Hypothalamus (tissue), 51 donors: ENCODE measurements around the gene CEP152.
"Not testable (repeated sequence)": the region's sequence is repeated elsewhere in the genome, so short reads cannot be mapped to it uniquely, and the experiment has no call there.

Source experiments
- DNase-seq, 51 donors: peaks; one replicate each; lab custom pipeline; 2025; lab: John Stamatoyannopoulos, UW

Gene CEP152

GRCh38 chr15:48814286-48814685, 3.4 kb upstream of the CEP152 start:
- no peak for DNase-seq

GRCh38 chr15:48811325-48811958, 573 bp upstream of the CEP152 start:
- DNase-seq, result no peak

GRCh38 chr15:48806151-48806550, 4.7 kb downstream of the CEP152 start:
- DNase-seq, result no peak

GRCh38 chr15:48805591-48805990, 5.3 kb downstream of the CEP152 start:
- DNase-seq, result no peak

- no peak for DNase-seq
Measured at GRCh38 chr15:48803877-48804276, 7.0 kb downstream of the CEP152 start.

- DNase-seq, result no peak
Measured at GRCh38 chr15:48802867-48803266, 8.0 kb downstream of the CEP152 start.

GRCh38 chr15:48802257-48802656, 8.6 kb downstream of the CEP152 start:
- DNase-seq, result no peak

GRCh38 chr15:48800811-48801455, 9.9 kb downstream of the CEP152 start:
- DNase-seq, result peak in 1 of 51 donors; percentile 29

- no peak for DNase-seq
Measured at GRCh38 chr15:48800245-48800644, 10.6 kb downstream of the CEP152 start.

GRCh38 chr15:48798319-48798718, 12.6 kb downstream of the CEP152 start:
- no peak for DNase-seq

GRCh38 chr15:48796930-48797329, 13.9 kb downstream of the CEP152 start:
- DNase-seq, result no peak

- no peak for DNase-seq
Measured at GRCh38 chr15:48796521-48796920, 14.3 kb downstream of the CEP152 start.

GRCh38 chr15:48795901-48796300, 15.0 kb downstream of the CEP152 start:
- DNase-seq, result no peak

- DNase-seq, result peak in 1 of 51 donors; percentile 4
Measured at GRCh38 chr15:48794697-48795134, 16.2 kb downstream of the CEP152 start.

- no peak for DNase-seq
Measured at GRCh38 chr15:48792408-48792807, 18.5 kb downstream of the CEP152 start.

- DNase-seq, result not testable (repeated sequence)
Measured at GRCh38 chr15:48790466-48791115, 20.3 kb downstream of the CEP152 start.

- DNase-seq, result no peak
Measured at GRCh38 chr15:48785712-48786111, 25.2 kb downstream of the CEP152 start.

GRCh38 chr15:48785195-48785594, 25.7 kb downstream of the CEP152 start:
- DNase-seq, result no peak

- DNase-seq, result no peak
Measured at GRCh38 chr15:48784756-48785155, 26.1 kb downstream of the CEP152 start.

GRCh38 chr15:48782911-48783310, 28.0 kb downstream of the CEP152 start:
- no peak for DNase-seq

GRCh38 chr15:48781481-48782081, 29.3 kb downstream of the CEP152 start:
- no peak for DNase-seq

GRCh38 chr15:48781017-48781416, 29.9 kb downstream of the CEP152 start:
- no peak for DNase-seq
